KOPT-K1 (cell line): Measurements from ENCODE around the gene HNF1B.
"Not testable (repeated sequence)": the region's sequence is repeated elsewhere in the genome, so short reads cannot be mapped to it uniquely, and the experiment has no call there.

Experiments used
- H3K27ac ChIP-seq: fragments of 200-600 bp; sonication (generic); 2 replicates; pipeline ENCODE4 v1.5.1; 2016; ENCODE audit warnings: antibody characterized with exemption, mild to moderate bottlenecking, low read depth, low read length; ENCODE audit not compliant: poor library complexity, severe bottlenecking
- H3K36me3 ChIP-seq: fragments of 200-600 bp; sonication (generic); 2 replicates; pipeline ENCODE4 v1.5.1; 2017; ENCODE audit warnings: antibody characterized with exemption, mild to moderate bottlenecking, low read length, moderate library complexity; ENCODE audit not compliant: insufficient read depth
- H3K9me3 ChIP-seq: fragments of 200-600 bp; sonication (generic); 2 replicates; pipeline ENCODE4 v1.5.1; 2017; ENCODE audit warnings: antibody characterized with exemption, low read length, mild to moderate bottlenecking; ENCODE audit not compliant: insufficient read depth, poor library complexity, severe bottlenecking

Gene HNF1B

GRCh38 chr17:37691807-37692206 lies 53.1 kb downstream of the HNF1B start:
- Histone ChIP-seq H3K36me3 (no peaks in the 10 kb centered on the region), H3K27ac (no peak overlapping the region), H3K9me3 (peaks cover 5% of the 10 kb centered on the region)

GRCh38 chr17:37689317-37689716 lies 55.5 kb downstream of the HNF1B start:
- Histone ChIP-seq H3K36me3 (no peaks in the 10 kb centered on the region), H3K9me3 (no peaks in the 10 kb centered on the region), H3K27ac (no peak overlapping the region)

- Histone ChIP-seq H3K36me3 (no peaks in the 10 kb centered on the region), H3K9me3 (peaks cover 5% of the 10 kb centered on the region), H3K27ac (no peak overlapping the region)
These were observed 61.3 kb downstream of the HNF1B start for GRCh38 chr17:37683454-37683984.

GRCh38 chr17:37682007-37682406 lies 62.9 kb downstream of the HNF1B start:
- Histone ChIP-seq H3K27ac (no peak overlapping the region), H3K9me3 (peaks cover 11% of the 10 kb centered on the region), H3K36me3 (no peaks in the 10 kb centered on the region)

DNA sequence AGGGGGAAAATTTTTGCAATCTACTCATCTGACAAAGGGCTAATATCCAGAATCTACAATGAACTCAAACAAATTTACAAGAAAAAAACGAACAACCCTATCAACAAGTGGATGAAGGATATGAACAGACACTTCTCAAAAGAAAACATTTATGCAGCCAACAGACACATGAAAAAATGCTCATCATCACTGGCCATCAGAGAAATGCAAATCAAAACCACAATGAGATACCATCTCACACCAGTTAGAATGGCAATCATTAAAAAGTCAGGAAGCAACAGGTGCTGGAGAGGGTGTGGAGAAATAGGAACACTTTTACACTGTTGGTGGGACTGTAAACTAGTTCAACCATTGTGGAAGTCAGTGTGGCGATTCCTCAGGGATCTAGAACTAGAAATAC lies 64.9 kb downstream of the HNF1B start:
- H3K27ac ChIP-seq, H3K36me3 ChIP-seq: not testable (repeated sequence)
- peaks cover 11% of the 10 kb centered on the region for H3K9me3 ChIP-seq

DNA sequence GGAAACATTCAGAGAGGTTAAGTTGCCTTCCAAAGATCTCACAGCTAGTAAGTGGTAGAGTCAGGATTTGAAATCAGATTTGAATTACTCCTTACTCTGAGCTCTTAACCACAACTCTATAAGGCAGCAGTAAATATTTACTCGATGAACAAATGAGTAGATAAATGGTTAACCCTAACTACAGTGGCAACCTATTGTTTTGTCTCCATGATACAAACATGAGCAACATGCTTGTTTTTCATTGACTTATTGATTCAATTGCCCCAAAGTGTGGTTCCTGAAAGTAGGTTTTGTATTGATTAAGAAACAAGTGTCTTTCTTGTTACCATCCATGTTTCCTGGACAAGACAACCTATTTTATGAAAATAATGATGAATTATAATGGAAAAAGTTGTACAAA lies 66.8 kb downstream of the HNF1B start:
- Histone ChIP-seq H3K27ac (no peak overlapping the region), H3K9me3 (peaks cover 11% of the 10 kb centered on the region), H3K36me3 (no peaks in the 10 kb centered on the region)

DNA sequence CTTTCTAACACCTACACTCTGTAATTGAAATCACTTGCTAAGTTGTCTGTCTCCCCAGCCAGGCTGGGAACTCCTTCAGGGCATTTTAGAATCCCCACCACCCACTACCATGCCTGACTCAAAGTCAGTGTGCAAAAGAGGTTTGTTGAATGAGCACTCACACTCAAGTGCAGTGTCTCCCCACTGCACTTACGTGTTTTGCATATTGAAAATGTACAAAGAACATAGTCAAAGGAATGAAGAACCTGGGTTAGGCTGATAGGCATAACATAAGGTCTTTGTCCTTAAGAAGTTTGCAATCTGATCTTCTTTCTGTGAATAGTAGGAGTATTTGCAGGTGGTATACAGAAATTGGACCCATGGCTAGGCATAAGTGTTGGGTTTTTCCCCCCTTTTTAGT lies 67.8 kb downstream of the HNF1B start:
- peaks cover 11% of the 10 kb centered on the region for H3K9me3 ChIP-seq
- no peaks in the 10 kb centered on the region for H3K36me3 ChIP-seq
- no peak overlapping the region for H3K27ac ChIP-seq

- Histone ChIP-seq H3K27ac (no peak overlapping the region), H3K36me3 (no peaks in the 10 kb centered on the region)
These were observed 68.5 kb downstream of the HNF1B start for GRCh38 chr17:37676115-37676925.

GRCh38 chr17:37674511-37674910 lies 70.3 kb downstream of the HNF1B start:
- no peaks in the 10 kb centered on the region for H3K36me3 ChIP-seq
- peaks cover 11% of the 10 kb centered on the region for H3K9me3 ChIP-seq
- no peak overlapping the region for H3K27ac ChIP-seq

More at GRCh38 chr17:37676115-37676925, 68.5 kb downstream of the HNF1B start:
- H3K9me3 ChIP-seq: peaks cover 11% of the 10 kb centered on the region

- H3K27ac ChIP-seq: no peak overlapping the region
- peaks cover 5% of the 10 kb centered on the region for H3K9me3 ChIP-seq
- no peaks in the 10 kb centered on the region for H3K36me3 ChIP-seq
These were observed 71.5 kb downstream of the HNF1B start for GRCh38 chr17:37673386-37673785.

- Histone ChIP-seq H3K9me3 (no peaks in the 10 kb centered on the region), H3K36me3 (no peaks in the 10 kb centered on the region), H3K27ac (no peak overlapping the region)
These were observed 72.2 kb downstream of the HNF1B start for GRCh38 chr17:37672548-37673078.

- H3K9me3 ChIP-seq: no peaks in the 10 kb centered on the region
- no peak overlapping the region for H3K27ac ChIP-seq
- no peaks in the 10 kb centered on the region for H3K36me3 ChIP-seq
These were observed 72.9 kb downstream of the HNF1B start for GRCh38 chr17:37671824-37672547.

- Histone ChIP-seq H3K36me3 (no peaks in the 10 kb centered on the region), H3K9me3 (no peaks in the 10 kb centered on the region), H3K27ac (no peak overlapping the region)
These were observed 73.6 kb downstream of the HNF1B start for GRCh38 chr17:37671028-37671823.

DNA sequence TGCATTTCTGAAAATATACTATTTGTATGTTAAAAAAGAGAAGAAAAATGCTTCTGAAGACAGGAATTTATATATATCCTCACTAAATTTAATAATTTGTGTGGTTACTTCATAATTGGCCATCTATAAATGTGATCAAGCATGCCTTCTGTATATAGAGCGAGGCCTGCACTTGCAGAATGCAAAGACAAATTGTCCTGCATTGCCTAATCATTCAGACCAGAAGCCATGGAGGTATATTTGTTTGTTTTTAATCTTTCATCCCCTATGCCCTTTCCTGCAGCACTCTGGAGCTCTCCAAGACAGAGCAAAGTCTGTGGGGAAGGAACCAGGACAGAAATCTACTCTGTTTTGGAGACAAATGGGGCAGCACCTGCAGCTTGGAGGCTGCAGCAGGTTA lies 77.8 kb downstream of the HNF1B start:
- Histone ChIP-seq H3K9me3 (no peaks in the 10 kb centered on the region), H3K27ac (no peak overlapping the region), H3K36me3 (no peaks in the 10 kb centered on the region)

DNA sequence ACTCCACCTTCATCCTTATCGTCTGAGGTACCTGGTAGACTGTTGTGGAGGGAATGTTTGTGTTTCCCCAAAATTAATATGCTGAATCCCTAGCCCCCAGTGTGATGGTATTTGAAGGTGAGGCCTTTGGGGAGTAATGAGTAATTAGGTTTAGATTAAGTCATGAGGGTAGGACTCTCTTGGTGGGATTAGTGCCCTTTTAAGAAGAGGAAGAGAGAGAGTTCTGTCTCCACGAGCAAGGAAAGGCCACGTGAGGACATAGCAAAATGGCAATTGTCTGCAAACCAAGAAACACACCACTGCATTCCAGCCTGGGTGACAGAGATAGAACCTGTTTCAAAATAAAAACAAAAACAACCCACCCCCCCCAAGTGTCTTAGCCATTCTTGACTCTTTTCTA lies 80.6 kb downstream of the HNF1B start:
- Histone ChIP-seq H3K27ac (no peak overlapping the region), H3K9me3 (no peaks in the 10 kb centered on the region), H3K36me3 (no peaks in the 10 kb centered on the region)
